22Rv1 (cell line): ENCODE results near the gene UNC13B.

Experiments used
- H3K27ac ChIP-seq: fragments of 450-650 bp; 2 replicates; pipeline ENCODE4 v1.5.1; 2017
- ZFX ChIP-seq: fragments of 450-650 bp; IDR thresholded peaks from 2 replicates; pipeline ENCODE4 v1.6.1; 2017; ENCODE audit warnings: antibody characterized with exemption, borderline replicate concordance
- TF ChIP-seq, protein P1 (sequence below): fragments of 450-650 bp; IDR thresholded peaks from 2 replicates; pipeline ENCODE4 v1.5.1; 2017; ENCODE audit warnings: mild to moderate bottlenecking

The UNC13B gene

DNA sequence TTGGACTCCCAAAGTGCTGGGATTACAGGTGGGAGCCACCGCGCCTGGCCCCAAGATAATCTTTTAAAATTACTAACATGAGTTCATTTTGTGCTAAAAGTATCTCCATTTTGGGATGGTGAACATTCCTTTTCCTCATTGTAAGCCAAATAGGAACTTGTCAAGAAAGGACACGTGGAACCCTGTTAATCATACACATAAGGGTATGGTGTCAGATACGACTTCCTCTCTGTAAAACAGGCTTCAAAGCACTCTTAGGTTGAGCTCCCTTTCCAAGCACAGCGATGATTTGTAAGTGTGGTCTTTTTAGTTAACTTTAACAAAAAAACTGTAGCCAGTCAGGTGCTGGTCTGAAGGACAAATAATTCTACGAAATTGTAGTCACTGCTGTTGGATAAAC, 132.7 kb downstream of the UNC13B start:
- H3K27ac ChIP-seq = no peak overlapping the region
- TF ChIP-seq, protein P1, sequence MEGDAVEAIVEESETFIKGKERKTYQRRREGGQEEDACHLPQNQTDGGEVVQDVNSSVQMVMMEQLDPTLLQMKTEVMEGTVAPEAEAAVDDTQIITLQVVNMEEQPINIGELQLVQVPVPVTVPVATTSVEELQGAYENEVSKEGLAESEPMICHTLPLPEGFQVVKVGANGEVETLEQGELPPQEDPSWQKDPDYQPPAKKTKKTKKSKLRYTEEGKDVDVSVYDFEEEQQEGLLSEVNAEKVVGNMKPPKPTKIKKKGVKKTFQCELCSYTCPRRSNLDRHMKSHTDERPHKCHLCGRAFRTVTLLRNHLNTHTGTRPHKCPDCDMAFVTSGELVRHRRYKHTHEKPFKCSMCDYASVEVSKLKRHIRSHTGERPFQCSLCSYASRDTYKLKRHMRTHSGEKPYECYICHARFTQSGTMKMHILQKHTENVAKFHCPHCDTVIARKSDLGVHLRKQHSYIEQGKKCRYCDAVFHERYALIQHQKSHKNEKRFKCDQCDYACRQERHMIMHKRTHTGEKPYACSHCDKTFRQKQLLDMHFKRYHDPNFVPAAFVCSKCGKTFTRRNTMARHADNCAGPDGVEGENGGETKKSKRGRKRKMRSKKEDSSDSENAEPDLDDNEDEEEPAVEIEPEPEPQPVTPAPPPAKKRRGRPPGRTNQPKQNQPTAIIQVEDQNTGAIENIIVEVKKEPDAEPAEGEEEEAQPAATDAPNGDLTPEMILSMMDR = no peak
- TF ChIP-seq ZFX = no peak

DNA sequence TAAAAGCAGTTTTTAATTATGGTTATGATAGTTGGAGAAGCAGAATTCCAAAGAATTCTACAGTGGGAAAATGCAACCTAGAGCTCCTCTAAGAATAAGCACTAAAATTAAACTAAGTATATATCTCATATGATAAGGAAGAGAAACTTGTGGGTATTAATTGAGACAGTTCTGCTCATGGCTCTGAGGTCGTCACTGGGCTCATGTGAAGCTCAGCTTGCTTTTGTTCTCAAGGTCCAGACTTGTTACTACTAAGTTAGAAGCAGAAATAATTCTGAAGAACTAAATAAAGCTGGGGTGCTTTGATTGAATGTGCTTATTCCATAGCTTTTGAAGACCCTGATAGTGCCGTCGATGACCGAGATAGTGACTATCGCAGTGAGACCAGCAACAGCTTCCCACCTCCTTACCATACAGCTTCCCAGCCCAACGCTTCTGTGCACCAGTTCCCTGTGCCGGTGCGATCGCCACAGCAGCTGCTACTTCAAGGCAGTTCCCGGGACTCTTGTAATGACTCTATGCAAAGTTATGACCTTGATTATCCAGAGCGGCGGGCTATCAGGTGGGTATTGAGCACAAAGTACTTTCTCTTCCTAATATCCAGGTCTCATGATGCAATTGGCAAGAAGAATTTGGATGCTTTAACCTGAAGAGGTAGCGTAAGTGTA, 133.7 kb downstream of the UNC13B start:
- H3K27ac ChIP-seq = no peak overlapping the region
- no peak for TF ChIP-seq ZFX
- TF ChIP-seq, protein P1 = no peak

DNA sequence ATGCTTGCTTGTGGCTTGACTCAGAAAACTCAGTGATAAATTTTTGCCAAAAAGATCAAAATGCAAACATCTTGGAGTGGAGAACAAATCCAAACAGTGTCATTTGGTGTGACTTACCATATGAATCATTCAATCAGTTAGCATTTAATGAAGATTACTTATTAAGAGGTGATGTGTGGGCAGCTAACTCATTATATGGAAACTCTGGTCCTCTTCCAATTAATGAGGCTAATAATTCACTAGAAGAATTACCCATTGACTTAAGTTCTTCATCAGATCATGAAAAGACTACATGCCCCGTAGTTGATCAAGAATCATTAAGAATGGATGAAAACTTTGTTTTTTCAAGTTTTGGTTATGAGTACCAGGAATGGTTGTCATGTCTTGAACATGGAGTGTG, 141.8 kb downstream of the UNC13B start:
- TF ChIP-seq, protein P1 = no peak
- no peak for TF ChIP-seq ZFX
- H3K27ac ChIP-seq = no peak overlapping the region

DNA sequence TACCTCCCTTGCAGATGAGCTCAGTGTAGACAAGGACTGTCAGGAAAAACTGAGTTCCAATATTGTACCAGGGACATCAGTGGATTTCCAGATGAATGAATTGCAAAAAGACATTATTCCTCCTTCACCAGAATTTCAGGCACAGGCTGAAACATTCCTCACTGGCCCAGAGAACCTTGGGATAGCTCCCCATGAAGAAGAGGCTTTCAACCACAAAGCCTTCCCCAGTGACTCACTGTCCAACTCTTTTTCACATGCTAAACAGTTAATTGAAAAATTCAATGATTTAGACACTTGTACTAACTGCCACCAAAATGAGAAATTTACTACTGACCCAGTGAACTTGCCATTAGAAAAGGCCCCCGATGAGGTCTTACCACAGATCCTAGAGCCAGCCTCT, 144.5 kb downstream of the UNC13B start:
- no peak overlapping the region for H3K27ac ChIP-seq
- no peak for TF ChIP-seq ZFX

DNA sequence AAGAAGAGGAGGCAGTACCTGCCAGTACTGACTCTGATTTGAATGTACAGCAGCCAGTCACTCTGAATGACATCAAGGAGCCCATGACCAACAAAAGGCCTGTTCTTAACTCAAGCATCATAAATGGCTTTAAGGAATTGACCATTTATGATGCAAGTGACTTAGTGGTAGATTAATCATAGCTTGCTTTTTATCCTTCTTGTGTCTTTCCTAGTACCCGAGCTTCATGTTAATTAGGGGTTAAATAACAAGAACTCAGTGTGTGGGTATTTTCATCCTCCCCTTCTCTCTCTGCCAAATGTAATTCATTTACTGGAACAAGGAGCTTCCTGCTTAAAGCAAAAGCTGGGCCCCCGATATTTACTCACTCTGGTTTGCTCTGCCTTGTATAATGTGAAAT, 146.5 kb downstream of the UNC13B start:
- no peak for TF ChIP-seq ZFX
- TF ChIP-seq, protein P1 = no peak
- no peak overlapping the region for H3K27ac ChIP-seq

DNA sequence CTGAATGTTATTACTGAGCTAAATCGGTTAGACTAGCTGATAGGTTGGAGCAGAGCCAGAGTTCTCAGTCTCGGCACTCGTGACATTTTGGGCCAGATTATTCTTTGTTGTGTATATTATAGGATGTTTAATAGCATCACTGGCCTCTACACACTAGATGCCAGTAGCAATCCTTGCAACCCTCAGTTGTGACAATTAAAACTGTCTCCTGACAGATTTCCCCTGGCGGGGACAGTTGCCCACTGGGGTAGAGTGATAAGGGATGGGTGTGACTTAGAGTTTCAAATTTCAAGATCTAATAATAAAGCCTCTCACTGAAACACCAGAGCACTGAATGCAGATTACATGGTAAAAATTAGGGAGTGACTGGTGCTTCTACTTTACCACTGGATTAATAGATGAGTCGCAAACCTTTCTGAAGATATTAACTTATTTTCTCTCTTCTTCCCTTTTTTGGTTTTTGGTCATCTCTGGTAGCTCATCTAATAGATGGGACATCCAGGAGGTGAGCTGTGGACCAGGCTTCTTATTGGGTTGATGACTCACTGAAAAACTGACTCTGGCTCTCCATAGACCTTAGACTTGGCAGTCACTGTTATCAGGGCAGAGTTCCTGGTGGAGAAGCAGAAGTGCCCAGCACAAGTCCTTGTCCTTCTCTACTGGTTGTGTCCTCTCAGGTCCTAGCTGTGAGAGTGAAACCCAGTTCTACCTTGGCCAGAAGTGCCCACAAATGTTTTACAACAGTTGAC, 150.3 kb downstream of the UNC13B start:
- no peak for TF ChIP-seq ZFX
- TF ChIP-seq, protein P1 = no peak
- no peak overlapping the region for H3K27ac ChIP-seq

DNA sequence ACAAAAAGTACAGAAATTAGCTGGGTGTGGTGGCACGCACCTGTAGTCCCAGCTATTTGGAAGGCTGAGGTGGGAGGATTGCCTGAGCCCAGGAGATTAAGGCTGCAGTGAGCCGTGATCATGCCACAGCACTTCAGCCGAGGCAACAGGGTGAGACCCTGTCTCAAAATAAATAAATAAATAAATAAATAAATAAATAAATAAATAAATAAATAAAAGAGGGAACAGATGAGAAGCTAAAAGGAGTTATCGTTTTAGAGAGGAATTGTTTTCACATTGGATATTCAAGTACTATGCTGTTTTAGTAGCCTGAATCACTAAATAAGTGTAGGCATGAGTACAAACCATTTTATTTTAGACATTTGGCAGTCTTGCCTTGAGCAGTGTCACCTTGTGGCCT, 151.7 kb downstream of the UNC13B start:
- TF ChIP-seq ZFX = no peak
- TF ChIP-seq, protein P1 = no peak

More for the DNA sequence above, 151.7 kb downstream of the UNC13B start:
- no peak overlapping the region for H3K27ac ChIP-seq
